A549 (cell line): ENCODE measurements around the gene DCXR.

Experiments
- BHLHE40 ChIP-seq: IDR thresholded peaks from 2 replicates; pipeline ENCODE4 v1.6.1; 2012; ENCODE audit warnings: low read depth, low read length, inconsistent platforms
- CHD2 ChIP-seq: fragments of 150-350 bp; IDR thresholded peaks from 2 replicates; pipeline ENCODE4 v1.6.1; 2014; ENCODE audit warnings: low read length; ENCODE audit not compliant: partially characterized antibody
- ESRRA ChIP-seq: fragments of 150-350 bp; IDR thresholded peaks from 2 replicates; pipeline ENCODE4 v1.6.1; 2014; ENCODE audit warnings: mild to moderate bottlenecking, low read length, borderline replicate concordance
- HDAC2 ChIP-seq: fragments of 200-600 bp; sonication (generic); IDR thresholded peaks from 2 replicates; pipeline ENCODE4 v1.6.1; 2016
- JUNB ChIP-seq: fragments of >200 bp; sonication (Bioruptor Twin); formaldehyde crosslinking; IDR thresholded peaks from 2 replicates; pipeline ENCODE4 v1.6.1; 2016
- MAFK ChIP-seq: fragments of 450-650 bp; IDR thresholded peaks from 2 replicates; pipeline ENCODE4 v1.6.1; 2014; ENCODE audit not compliant: partially characterized antibody
- MYC ChIP-seq: IDR thresholded peaks from 2 replicates; pipeline ENCODE4 v1.6.1; 2012; ENCODE audit warnings: mild to moderate bottlenecking, inconsistent platforms, low read length, improper control_type of control experiment, borderline replicate concordance
- POLR2A ChIP-seq: IDR thresholded peaks from 2 replicates; pipeline ENCODE4 v1.6.1; 2012; ENCODE audit warnings: mild to moderate bottlenecking, low read length
- RAD21 ChIP-seq, 2 experiments: fragments of >200 bp in 1 of 2; sonication (Bioruptor Twin) in 1 of 2; formaldehyde crosslinking in 1 of 2; IDR thresholded peaks in 1 of 2; conservative IDR thresholded peaks in 1 of 2; 2 replicates in 1 of 2; 3 replicates in 1 of 2; pipeline ENCODE4 v1.6.1; 2012 to 2018; ENCODE audit warnings: inconsistent platforms in 1 of 2
- RFX5 ChIP-seq: fragments of 450-650 bp; IDR thresholded peaks from 2 replicates; pipeline ENCODE4 v1.7.1; 2014; ENCODE audit warnings: antibody characterized with exemption, mild to moderate bottlenecking, moderate library complexity
- TF ChIP-seq, protein P1 (sequence below): fragments of >200 bp; sonication (Bioruptor Twin); formaldehyde crosslinking; IDR thresholded peaks from 3 replicates; pipeline ENCODE4 v1.5.1; 2016
- TF ChIP-seq, protein P2 (sequence below): IDR thresholded peaks from 2 replicates; pipeline ENCODE4 v1.6.1; 2012

DNA sequence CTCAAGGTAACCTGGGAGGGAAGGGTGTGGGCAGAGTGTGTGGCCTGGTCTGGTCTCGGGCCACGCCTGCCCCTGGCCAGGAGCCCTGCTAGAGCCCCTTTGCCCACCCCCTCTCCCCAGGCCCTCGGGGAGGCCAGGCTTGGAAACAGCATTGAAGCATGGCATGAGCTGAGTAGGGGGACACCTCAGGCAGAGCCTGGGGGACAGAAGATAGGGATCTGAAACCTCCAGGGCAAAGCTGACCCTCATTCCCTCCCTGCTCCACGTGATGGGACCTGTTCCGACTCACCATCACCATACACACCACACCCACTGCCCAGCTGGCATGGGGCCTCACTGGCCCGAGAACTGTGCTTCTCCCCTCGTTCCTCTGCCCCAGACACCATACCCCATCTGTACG, 11.6 kb upstream of the DCXR start:
- no peak for TF ChIP-seq HDAC2
- no peak for TF ChIP-seq POLR2A
- TF ChIP-seq, protein P1, sequence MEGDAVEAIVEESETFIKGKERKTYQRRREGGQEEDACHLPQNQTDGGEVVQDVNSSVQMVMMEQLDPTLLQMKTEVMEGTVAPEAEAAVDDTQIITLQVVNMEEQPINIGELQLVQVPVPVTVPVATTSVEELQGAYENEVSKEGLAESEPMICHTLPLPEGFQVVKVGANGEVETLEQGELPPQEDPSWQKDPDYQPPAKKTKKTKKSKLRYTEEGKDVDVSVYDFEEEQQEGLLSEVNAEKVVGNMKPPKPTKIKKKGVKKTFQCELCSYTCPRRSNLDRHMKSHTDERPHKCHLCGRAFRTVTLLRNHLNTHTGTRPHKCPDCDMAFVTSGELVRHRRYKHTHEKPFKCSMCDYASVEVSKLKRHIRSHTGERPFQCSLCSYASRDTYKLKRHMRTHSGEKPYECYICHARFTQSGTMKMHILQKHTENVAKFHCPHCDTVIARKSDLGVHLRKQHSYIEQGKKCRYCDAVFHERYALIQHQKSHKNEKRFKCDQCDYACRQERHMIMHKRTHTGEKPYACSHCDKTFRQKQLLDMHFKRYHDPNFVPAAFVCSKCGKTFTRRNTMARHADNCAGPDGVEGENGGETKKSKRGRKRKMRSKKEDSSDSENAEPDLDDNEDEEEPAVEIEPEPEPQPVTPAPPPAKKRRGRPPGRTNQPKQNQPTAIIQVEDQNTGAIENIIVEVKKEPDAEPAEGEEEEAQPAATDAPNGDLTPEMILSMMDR, result no peak
- no peak for TF ChIP-seq ESRRA
- TF ChIP-seq MAFK, result no peak
- no peak for TF ChIP-seq BHLHE40
- no peak for TF ChIP-seq RFX5
- TF ChIP-seq RAD21 (conservative IDR thresholded peaks at IDR 0.05 in 1 of 2, IDR thresholded peaks at IDR 0.05 in 1 of 2), result no peak
- TF ChIP-seq, protein P2, sequence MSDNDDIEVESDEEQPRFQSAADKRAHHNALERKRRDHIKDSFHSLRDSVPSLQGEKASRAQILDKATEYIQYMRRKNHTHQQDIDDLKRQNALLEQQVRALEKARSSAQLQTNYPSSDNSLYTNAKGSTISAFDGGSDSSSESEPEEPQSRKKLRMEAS, result no peak
- no peak for TF ChIP-seq JUNB
- TF ChIP-seq MYC, result no peak
- TF ChIP-seq CHD2, result no peak
